Measurements from ENCODE around the gene CCNO. TPM values are rescaled to one million over a fixed set of nuclear protein-coding genes. Genes with fewer than 3 reads are reported as not detected.

CCNO gene
- total and polyA plus RNA-seq, 2 of the 8 experiments (the other 6 are each of a cell fraction or from before 2014, with no cell fraction given): 0.14 to 0.41 TPM

DNA sequence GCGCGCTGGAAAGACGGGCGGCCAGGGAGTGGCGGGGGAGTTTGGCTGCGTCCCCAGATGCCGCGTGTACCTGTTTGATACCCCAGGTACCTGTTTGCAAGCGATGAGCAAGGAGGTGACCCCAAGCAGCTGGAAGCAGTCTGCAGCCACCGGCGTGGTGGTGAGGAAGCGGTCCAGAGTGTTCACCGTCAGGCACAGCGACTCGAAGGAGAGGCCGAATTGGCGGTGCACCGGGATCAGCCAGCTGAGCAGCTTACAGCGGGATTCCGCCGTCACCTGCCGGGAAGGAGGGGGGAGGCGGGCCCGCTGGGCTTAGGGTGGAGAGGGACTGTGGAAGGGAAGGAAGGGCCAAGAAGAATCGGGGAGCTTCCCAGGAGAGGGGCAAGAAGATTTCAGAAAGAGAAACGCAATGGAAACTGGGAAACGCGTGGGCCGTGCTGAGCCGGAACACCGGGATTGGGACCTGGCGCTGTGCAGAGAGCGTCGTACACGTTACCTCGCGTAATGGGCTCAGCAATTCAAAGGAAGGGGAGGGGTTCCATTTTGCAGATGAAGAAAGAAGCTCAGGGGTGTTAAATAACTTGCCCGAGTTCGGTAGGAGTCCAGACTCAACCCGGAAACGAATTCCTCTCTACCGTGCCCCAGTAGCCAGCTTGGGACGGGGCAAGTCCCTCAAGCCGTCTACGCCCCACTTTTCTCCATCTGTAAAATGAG is 980 bp downstream of the CCNO start:
- no peak overlapping the region for H3K9ac ChIP-seq (replicated peaks in 1 of 4; ENCODE audit: extremely low read depth in 1 of 4, low read depth in 3 of 4, low read length in 3 of 4)
- peaks cover 21% of the 10 kb centered on the region; the same call in 1 of the 2 replicates for H3K23me2 ChIP-seq (ENCODE audit: low read depth, low read length)
- H3K4me2 ChIP-seq (ENCODE audit: insufficient read depth in 1 of 2, low read depth in 2 of 2, low read length in 2 of 2): peak overlapping the region; percentile 92 to 96
- FAIRE-seq: no peak
- H3K27ac ChIP-seq (ENCODE audit: low read depth, low read length): no peak overlapping the region
- H3K4me1 ChIP-seq (replicated peaks in 1 of 4; ENCODE audit: control insufficient read depth in 3 of 4, insufficient read depth in 4 of 4, low read length in 3 of 4): peaks cover 2 to 32% (median 17%) of the 10 kb centered on the region in 4 experiments
- H4K5ac ChIP-seq (ENCODE audit: insufficient read length, low read depth, low read length): no peak overlapping the region
- no peak overlapping the region for H3K56ac ChIP-seq (replicated peaks; ENCODE audit: insufficient read length, low read depth, low read length)
- H2AK5ac ChIP-seq (ENCODE audit: low read depth, low read length): no peak overlapping the region
- H2BK12ac ChIP-seq (ENCODE audit: low read depth, low read length): peak overlapping the region; percentile 71; the same call in 1 of the 2 replicates
- H4K20me1 ChIP-seq (replicated peaks in 1 of 2; ENCODE audit: control insufficient read depth in 1 of 2, insufficient read depth in 2 of 2, low read length in 2 of 2): peaks cover 5 to 24% of the 10 kb centered on the region in 2 experiments
- peaks cover 0 to 5% (median 0%) of the 10 kb centered on the region in 4 experiments; a peak in 2 of 8 replicates for H3K36me3 ChIP-seq (ENCODE audit: control insufficient read depth in 2 of 4, insufficient read depth in 4 of 4, low read length in 3 of 4)
- peak overlapping the region; percentile 45 to 70 (median 60) for H3K4me3 ChIP-seq (ENCODE audit: extremely low read depth in 1 of 4, insufficient read depth in 2 of 4, low read depth in 3 of 4, low read length in 4 of 4)
- H3K79me1 ChIP-seq (ENCODE audit: low read depth, low read length): no peaks in the 10 kb centered on the region
- peak in 1 of 2 experiments; percentile 83 for DNase-seq (ENCODE audit: low read depth in 1 of 2, low spot score in 2 of 2)
- H3K4ac ChIP-seq (replicated peaks; ENCODE audit: insufficient read length, low read depth, low read length): no peak overlapping the region
- H2BK15ac ChIP-seq (ENCODE audit: low read length): no peak overlapping the region
- H3K14ac ChIP-seq (ENCODE audit: insufficient read length): no peak overlapping the region
- peak overlapping the region; percentile 25; the same call in 1 of the 2 replicates for H2AFZ ChIP-seq (ENCODE audit: low read length)
- H2BK20ac ChIP-seq (ENCODE audit: low read length): no peak overlapping the region
- no peak overlapping the region for H4K91ac ChIP-seq (replicated peaks; ENCODE audit: insufficient read length, low read length)
- H2BK120ac ChIP-seq (replicated peaks; ENCODE audit: low read depth, low read length): no peak overlapping the region
- H3K18ac ChIP-seq (ENCODE audit: extremely low read depth, low read length): peak overlapping the region; percentile 60
- H3K27me3 ChIP-seq (replicated peaks in 1 of 4; ENCODE audit: control insufficient read depth in 3 of 4, extremely low read depth in 1 of 4, insufficient read depth in 3 of 4, low read length in 3 of 4): peaks cover 63 to 93% (median 86%) of the 10 kb centered on the region in 4 experiments
- CTCF ChIA-PET (ENCODE audit: partially characterized antibody): interaction anchor here (0.6 to 13.6 kb wide), 11 partner anchors 9 to 837 kb away, joined by 3 to 143 read pairs (median 4); partner anchors contain the start of genes CDC20B and GPX8
- H3K79me2 ChIP-seq (ENCODE audit: control insufficient read depth in 1 of 2, insufficient read depth in 2 of 2, low read length in 2 of 2): no peaks in the 10 kb centered on the region
- H2BK5ac ChIP-seq (ENCODE audit: low read depth, low read length): no peak overlapping the region
- peak overlapping the region; percentile 48; the same call in 1 of the 2 replicates for H4K8ac ChIP-seq (ENCODE audit: extremely low read depth, insufficient read depth, low read length)
- no peaks in the 10 kb centered on the region for H3K9me3 ChIP-seq (ENCODE audit: insufficient read depth in 2 of 2, low read depth in 1 of 2, low read length in 1 of 2)
- POLR2A ChIA-PET (ENCODE audit: partially characterized antibody): interaction anchor here (1.0 to 3.7 kb wide), 8 partner anchors 9 to 80 kb away, joined by 3 to 21 read pairs (median 4); partner anchors contain the start of genes DHX29 and MTREX
- H3K23ac ChIP-seq (ENCODE audit: insufficient read length): no peak overlapping the region
- 3% methylated on average over 45 of the region's 45 CpGs; no CpG with 5 or more reads in 1 of the 2 experiments for WGBS, 2 experiments (ENCODE audit: extremely low coverage in 1 of 2, insufficient coverage in 1 of 2, insufficient read length in 1 of 2, insufficient replicate concordance in 2 of 2, low coverage in 1 of 2, low lambda C conversion rate in 2 of 2, missing lambda C conversion rate in 1 of 2)
- TF ChIP-seq SUZ12 (IDR thresholded peaks at IDR 0.05; ENCODE audit: low read length) (peak; percentile 78), CREB1 (IDR thresholded peaks at IDR 0.05) (0 out of 2 replicates have a peak, but pooled peaks have one; percentile 5), TCF12 (IDR thresholded peaks at IDR 0.05; ENCODE audit: low read depth, low read length) (no peak), E2F6 (IDR thresholded peaks at IDR 0.05) (no peak), CBX8 (IDR thresholded peaks at IDR 0.05; ENCODE audit: borderline replicate concordance, low read depth, low read length) (0 out of 2 replicates have a peak, but pooled peaks have one; percentile 7), CTBP2 (IDR thresholded peaks at IDR 0.05; ENCODE audit: borderline replicate concordance, insufficient read depth, insufficient read length, low read length) (no peak), HDAC2 (IDR thresholded peaks at IDR 0.05; ENCODE audit: borderline replicate concordance in 1 of 2, low read depth in 2 of 2, low read length in 2 of 2) (no peak), SP2 (IDR thresholded peaks at IDR 0.05; ENCODE audit: low read length) (no peak), EZH2 (IDR thresholded peaks at IDR 0.05; ENCODE audit: low read depth, low read length, severe bottlenecking) (peak; percentile 85), PHF8 (conservative IDR thresholded peaks at IDR 0.05; ENCODE audit: low read depth, low read length) (no peak)
